HepG2 (cell line): ENCODE data around the gene CTRB2. TPM values are rescaled to one million over a fixed set of nuclear protein-coding genes. Genes with fewer than 3 reads are reported as not detected.

ENCODE experiments used
- CEBPG ChIP-seq: IDR thresholded peaks from 2 replicates; pipeline ENCODE4 v1.6.1; 2016
- CENPT ChIP-seq: sonication (generic); formaldehyde crosslinking; IDR thresholded peaks from 2 replicates; pipeline ENCODE4 v1.8.0; 2022; ENCODE audit warnings: low read depth, mild to moderate bottlenecking, moderate library complexity, missing genetic modification reagents
- FIP1L1 ChIP-seq: fragments of 200-400 bp; formaldehyde crosslinking; IDR thresholded peaks from 2 replicates; pipeline ENCODE4 v1.6.1; 2018; ENCODE audit warnings: low read depth, mild to moderate bottlenecking, low read length, moderate library complexity, borderline replicate concordance; ENCODE audit not compliant: insufficient read depth
- FOXO1 ChIP-seq: sonication (generic); formaldehyde crosslinking; IDR thresholded peaks from 2 replicates; pipeline ENCODE4 v1.4.0; 2020; ENCODE audit warnings: missing genetic modification reagents
- FOXP1 ChIP-seq, 2 experiments: fragments of 450-650 bp in 1 of 2; IDR thresholded peaks; 2 replicates each; pipeline ENCODE4 v1.6.1; 2017 to 2018; ENCODE audit warnings: antibody characterized with exemption in 1 of 2
- JARID2 ChIP-seq: sonication (generic); formaldehyde crosslinking; IDR thresholded peaks from 2 replicates; pipeline ENCODE4 v1.8.1; 2023; ENCODE audit warnings: missing genetic modification reagents, inconsistent platforms; ENCODE audit not compliant: insufficient replicate concordance
- MBNL3 ChIP-seq: fragments of 250-450 bp; sonication (Bioruptor Pico); conservative IDR thresholded peaks from 2 replicates; pipeline ENCODE4 v1.8.0; 2022; ENCODE audit warnings: mild to moderate bottlenecking, inconsistent platforms
- MEIS1 ChIP-seq: sonication (generic); formaldehyde crosslinking; IDR thresholded peaks from 2 replicates; pipeline ENCODE4 v1.9.0; 2021; ENCODE audit warnings: mild to moderate bottlenecking, missing genetic modification reagents, moderate library complexity, borderline replicate concordance
- NKX3-1 ChIP-seq: sonication (generic); formaldehyde crosslinking; IDR thresholded peaks from 2 replicates; pipeline ENCODE4 v1.5.0; 2020; ENCODE audit warnings: missing genetic modification reagents
- RARG ChIP-seq: sonication (generic); formaldehyde crosslinking; IDR thresholded peaks from 2 replicates; pipeline ENCODE4 v1.4.0; 2020; ENCODE audit warnings: low read depth, mild to moderate bottlenecking, missing genetic modification reagents
- REXO4 ChIP-seq: sonication (generic); formaldehyde crosslinking; IDR thresholded peaks from 2 replicates; pipeline ENCODE4 v1.8.0; 2022; ENCODE audit warnings: missing genetic modification reagents, mild to moderate bottlenecking, borderline replicate concordance
- RORA ChIP-seq: sonication (generic); formaldehyde crosslinking; IDR thresholded peaks from 2 replicates; pipeline ENCODE4 v1.5.0; 2020; ENCODE audit warnings: mild to moderate bottlenecking, missing genetic modification reagents, moderate library complexity
- SALL2 ChIP-seq: sonication (generic); formaldehyde crosslinking; IDR thresholded peaks from 2 replicates; pipeline ENCODE4 v1.8.1; 2023; ENCODE audit warnings: mild to moderate bottlenecking, missing genetic modification reagents, inconsistent platforms
- THYN1 ChIP-seq: sonication (generic); formaldehyde crosslinking; IDR thresholded peaks from 2 replicates; pipeline ENCODE4 v1.8.1; 2023; ENCODE audit warnings: low read depth, mild to moderate bottlenecking, moderate library complexity, missing genetic modification reagents, borderline replicate concordance
- ZKSCAN5 ChIP-seq: sonication (generic); formaldehyde crosslinking; IDR thresholded peaks from 2 replicates; pipeline ENCODE4 v1.5.1; 2020; ENCODE audit warnings: mild to moderate bottlenecking, missing genetic modification reagents
- ZNF350 ChIP-seq: sonication (generic); formaldehyde crosslinking; IDR thresholded peaks from 2 replicates; pipeline ENCODE4 v1.4.0; 2020; ENCODE audit warnings: mild to moderate bottlenecking, low read depth, missing genetic modification reagents, borderline replicate concordance
- ZNF432 ChIP-seq: sonication (generic); formaldehyde crosslinking; IDR thresholded peaks from 2 replicates; pipeline ENCODE4 v1.5.0; 2020; ENCODE audit warnings: missing genetic modification reagents, mild to moderate bottlenecking, borderline replicate concordance
- ZNF510 ChIP-seq: sonication (generic); formaldehyde crosslinking; IDR thresholded peaks from 2 replicates; pipeline ENCODE4 v1.4.0; 2020; ENCODE audit warnings: low read depth, mild to moderate bottlenecking, missing genetic modification reagents
- ZNF549 ChIP-seq: sonication (generic); formaldehyde crosslinking; IDR thresholded peaks from 2 replicates; pipeline ENCODE4 v1.5.0; 2020; ENCODE audit warnings: missing genetic modification reagents
- ZNF570 ChIP-seq: sonication (generic); formaldehyde crosslinking; IDR thresholded peaks from 2 replicates; pipeline ENCODE4 v1.4.0; 2020; ENCODE audit warnings: mild to moderate bottlenecking, missing genetic modification reagents, borderline replicate concordance
- ZSCAN20 ChIP-seq: sonication (generic); formaldehyde crosslinking; IDR thresholded peaks from 2 replicates; pipeline ENCODE4 v1.4.0; 2020; ENCODE audit warnings: missing genetic modification reagents, mild to moderate bottlenecking, borderline replicate concordance
- polyA plus RNA-seq, 8 experiments: library from polyadenylated mRNA; depleted of rRNA in 3 of 8; stranded (reverse) in 7 of 8; unstranded in 1 of 8; fragments of >200 nt; fragmentation: Illumina TruSeq in 4 of 8; extraction: Trizol in 4 of 8; gene quantifications; 2 replicates each; pipeline versions ENCODE4 v1.2.1 to v1.2.3, GENCODE V29; 2011 to 2016; ENCODE audit warnings: low read depth in 4 of 8, missing spikeins in 1 of 8, mixed read lengths in 1 of 8; ENCODE audit not compliant: insufficient read depth in 1 of 8
- total RNA-seq, 5 experiments: library from RNA; depleted of rRNA; stranded (reverse); fragments of >200 nt; fragmentation: Illumina TruSeq; extraction: Trizol; gene quantifications; 2 replicates each; pipeline ENCODE4 v1.2.3, GENCODE V29; 2016; ENCODE audit warnings: low read depth in 1 of 5
- TF ChIP-seq, protein P1 (sequence below): IDR thresholded peaks from 2 replicates; pipeline ENCODE4 v1.6.1; 2016
- TF ChIP-seq, protein P2 (sequence below): sonication (generic); formaldehyde crosslinking; IDR thresholded peaks from 2 replicates; pipeline ENCODE4 v1.4.0; 2020; ENCODE audit warnings: missing genetic modification reagents
- TF ChIP-seq, protein P3 (sequence below): sonication (generic); formaldehyde crosslinking; IDR thresholded peaks from 2 replicates; pipeline ENCODE4 v1.4.0; 2020; ENCODE audit warnings: missing genetic modification reagents

Gene CTRB2
- total and polyA plus RNA-seq, 2 of the 13 experiments (the other 11 are each of a cell fraction or from before 2014, with no cell fraction given) = 0.13 TPM; not detected in 1

DNA sequence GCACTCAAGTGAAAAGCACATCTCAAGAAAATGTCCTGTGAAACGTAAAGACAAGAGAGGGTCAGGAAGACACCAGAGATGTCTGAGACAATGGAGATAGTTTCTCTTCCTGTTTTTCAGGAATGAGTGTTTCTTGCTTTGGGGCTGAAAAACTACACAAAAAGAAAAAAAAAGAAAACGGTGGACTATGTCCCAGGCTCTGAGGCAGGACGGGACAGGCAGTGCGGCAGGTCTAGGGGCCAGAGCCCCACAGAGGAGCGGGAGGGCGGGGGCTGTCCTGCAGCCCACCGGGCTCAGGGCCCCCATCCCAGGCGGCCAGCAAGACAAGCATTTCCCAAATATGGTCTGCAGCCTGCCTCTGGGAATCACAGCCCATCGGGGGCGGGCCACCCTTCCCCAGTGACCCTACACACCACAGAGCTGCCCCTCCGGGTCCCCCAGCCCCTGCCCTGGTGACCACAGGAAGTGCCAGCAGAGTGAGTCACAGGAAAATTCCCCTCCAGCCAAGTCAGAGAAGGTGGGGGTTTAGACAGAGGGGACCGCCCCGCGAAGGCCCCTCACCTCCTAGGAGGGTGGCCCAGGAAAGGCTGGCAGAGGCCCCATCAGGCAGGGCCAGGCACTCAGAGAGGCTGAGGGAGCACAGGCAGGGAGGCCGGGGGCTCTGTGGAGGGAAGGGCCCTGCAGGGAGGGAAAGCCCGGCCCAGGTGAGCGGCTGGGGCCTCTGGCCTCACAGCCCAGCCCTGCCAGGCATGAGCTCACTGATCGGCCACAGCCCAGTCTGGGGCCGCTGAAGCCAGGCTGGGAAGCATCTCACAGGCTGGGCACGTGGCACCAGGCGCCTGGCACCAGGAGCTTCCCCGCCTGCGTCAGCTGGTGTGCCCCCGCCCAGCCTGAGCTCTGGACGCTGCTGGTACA is 38.1 kb upstream of the CTRB2 start (continued):
- TF ChIP-seq ZNF570 (CRISPR knock-in tag) = no peak
- TF ChIP-seq, protein P1, sequence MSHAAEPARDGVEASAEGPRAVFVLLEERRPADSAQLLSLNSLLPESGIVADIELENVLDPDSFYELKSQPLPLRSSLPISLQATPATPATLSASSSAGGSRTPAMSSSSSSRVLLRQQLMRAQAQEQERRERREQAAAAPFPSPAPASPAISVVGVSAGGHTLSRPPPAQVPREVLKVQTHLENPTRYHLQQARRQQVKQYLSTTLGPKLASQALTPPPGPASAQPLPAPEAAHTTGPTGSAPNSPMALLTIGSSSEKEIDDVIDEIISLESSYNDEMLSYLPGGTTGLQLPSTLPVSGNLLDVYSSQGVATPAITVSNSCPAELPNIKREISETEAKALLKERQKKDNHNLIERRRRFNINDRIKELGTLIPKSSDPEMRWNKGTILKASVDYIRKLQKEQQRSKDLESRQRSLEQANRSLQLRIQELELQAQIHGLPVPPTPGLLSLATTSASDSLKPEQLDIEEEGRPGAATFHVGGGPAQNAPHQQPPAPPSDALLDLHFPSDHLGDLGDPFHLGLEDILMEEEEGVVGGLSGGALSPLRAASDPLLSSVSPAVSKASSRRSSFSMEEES (CRISPR knock-in tag) = peak; percentile 69
- TF ChIP-seq SALL2 (CRISPR knock-in tag) = peak; percentile 94; the same call in 1 of the 2 replicates
- TF ChIP-seq NKX3-1 (CRISPR knock-in tag) = peak; percentile 87; the same call in 1 of the 2 replicates
- TF ChIP-seq THYN1 (CRISPR knock-in tag) = 0 out of 2 replicates have a peak, but pooled peaks have one; percentile 83
- TF ChIP-seq CEBPG = peak; percentile 34; the same call in 1 of the 2 replicates
- TF ChIP-seq, protein P2, sequence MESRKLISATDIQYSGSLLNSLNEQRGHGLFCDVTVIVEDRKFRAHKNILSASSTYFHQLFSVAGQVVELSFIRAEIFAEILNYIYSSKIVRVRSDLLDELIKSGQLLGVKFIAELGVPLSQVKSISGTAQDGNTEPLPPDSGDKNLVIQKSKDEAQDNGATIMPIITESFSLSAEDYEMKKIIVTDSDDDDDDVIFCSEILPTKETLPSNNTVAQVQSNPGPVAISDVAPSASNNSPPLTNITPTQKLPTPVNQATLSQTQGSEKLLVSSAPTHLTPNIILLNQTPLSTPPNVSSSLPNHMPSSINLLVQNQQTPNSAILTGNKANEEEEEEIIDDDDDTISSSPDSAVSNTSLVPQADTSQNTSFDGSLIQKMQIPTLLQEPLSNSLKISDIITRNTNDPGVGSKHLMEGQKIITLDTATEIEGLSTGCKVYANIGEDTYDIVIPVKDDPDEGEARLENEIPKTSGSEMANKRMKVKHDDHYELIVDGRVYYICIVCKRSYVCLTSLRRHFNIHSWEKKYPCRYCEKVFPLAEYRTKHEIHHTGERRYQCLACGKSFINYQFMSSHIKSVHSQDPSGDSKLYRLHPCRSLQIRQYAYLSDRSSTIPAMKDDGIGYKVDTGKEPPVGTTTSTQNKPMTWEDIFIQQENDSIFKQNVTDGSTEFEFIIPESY (CRISPR knock-in tag) = peak; percentile 82; the same call in 1 of the 2 replicates
- TF ChIP-seq REXO4 = no peak
- no peak for TF ChIP-seq JARID2 (CRISPR knock-in tag)
- TF ChIP-seq RORA (CRISPR knock-in tag) = no peak
- 0 out of 2 replicates have a peak, but pooled peaks have one; percentile 11 for TF ChIP-seq ZNF549
- no peak for TF ChIP-seq ZNF510 (CRISPR knock-in tag)
- TF ChIP-seq ZNF432 = no peak
- peak; percentile 99; the same call in 1 of the 2 replicates for TF ChIP-seq ZNF350 (CRISPR knock-in tag)
- TF ChIP-seq MEIS1 (CRISPR knock-in tag) = peak; percentile 69
- TF ChIP-seq MBNL3 = no peak
- TF ChIP-seq ZKSCAN5 (CRISPR knock-in tag) = peak; percentile 91
- TF ChIP-seq CENPT (CRISPR knock-in tag) = no peak
- no peak for TF ChIP-seq RARG
- peak; percentile 46 for TF ChIP-seq ZSCAN20 (CRISPR knock-in tag)
- peak; percentile 91; the same call in 1 of the 2 replicates for TF ChIP-seq FIP1L1
- TF ChIP-seq, protein P3, sequence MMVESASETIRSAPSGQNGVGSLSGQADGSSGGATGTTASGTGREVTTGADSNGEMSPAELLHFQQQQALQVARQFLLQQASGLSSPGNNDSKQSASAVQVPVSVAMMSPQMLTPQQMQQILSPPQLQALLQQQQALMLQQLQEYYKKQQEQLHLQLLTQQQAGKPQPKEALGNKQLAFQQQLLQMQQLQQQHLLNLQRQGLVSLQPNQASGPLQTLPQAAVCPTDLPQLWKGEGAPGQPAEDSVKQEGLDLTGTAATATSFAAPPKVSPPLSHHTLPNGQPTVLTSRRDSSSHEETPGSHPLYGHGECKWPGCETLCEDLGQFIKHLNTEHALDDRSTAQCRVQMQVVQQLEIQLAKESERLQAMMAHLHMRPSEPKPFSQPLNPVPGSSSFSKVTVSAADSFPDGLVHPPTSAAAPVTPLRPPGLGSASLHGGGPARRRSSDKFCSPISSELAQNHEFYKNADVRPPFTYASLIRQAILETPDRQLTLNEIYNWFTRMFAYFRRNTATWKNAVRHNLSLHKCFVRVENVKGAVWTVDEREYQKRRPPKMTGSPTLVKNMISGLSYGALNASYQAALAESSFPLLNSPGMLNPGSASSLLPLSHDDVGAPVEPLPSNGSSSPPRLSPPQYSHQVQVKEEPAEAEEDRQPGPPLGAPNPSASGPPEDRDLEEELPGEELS (CRISPR knock-in tag) = peak; percentile 92
- TF ChIP-seq FOXO1 (CRISPR knock-in tag) = peak; percentile 51; the same call in 1 of the 2 replicates
- TF ChIP-seq FOXP1 (IDR thresholded peaks at IDR 0.05) = no peak
- TF ChIP-seq FOXP1 (CRISPR knock-in tag; IDR thresholded peaks at IDR 0.05) = peak; percentile 19; the same call in 1 of the 2 replicates
